T-cell (primary cell): ENCODE measurements around the gene RASL10A. TPM values are rescaled to one million over a fixed set of nuclear protein-coding genes. Genes with fewer than 3 reads are reported as not detected.

Experiments
- ATAC-seq, 4 experiments: fragments of 200-7000 bp in 3 of 4; fragments of 150-1000 bp in 1 of 4; cut with Tn5 transposase; replicated peaks in 1 of 4; 1 replicate in 3 of 4; 2 replicates in 1 of 4; pipeline ENCODE4 v1.10.0; 2021; ENCODE audit warnings: moderate library complexity in 3 of 4, mild to moderate bottlenecking in 2 of 4, moderate number of reproducible peaks in 1 of 4
- CTCF ChIA-PET, 2 donors: fragments of 300-600 bp; sonication (Branson Sonifier 250); formaldehyde crosslinking; loops; one replicate each; lab custom pipeline; 2022; ENCODE audit warnings: antibody characterized with exemption in 2 of 2; lab: Charles Lee
- POLR2A ChIA-PET, 2 donors: fragments of 300-600 bp; sonication (Branson Sonifier 250); formaldehyde crosslinking; loops; one replicate each; lab custom pipeline; 2022; ENCODE audit warnings: antibody characterized with exemption in 2 of 2; lab: Charles Lee
- DNase-seq, 35 experiments: peaks; one replicate each; pipeline versions ENCODE4 v3.0.0 to v3.0.0-alpha.2; 2013 to 2023
- H3K27ac ChIP-seq: one replicate; pipeline ENCODE4 v1.5.1; 2013; ENCODE audit warnings: low read length
- H3K27me3 ChIP-seq, 2 experiments: replicated peaks in 1 of 2; 1 replicate in 1 of 2; 2 replicates in 1 of 2; pipeline versions ENCODE4 v1.6.1 to v1.7.0; 2013; ENCODE audit warnings: low read length in 1 of 2, mixed read lengths in 1 of 2; ENCODE audit not compliant: control insufficient read depth in 2 of 2, insufficient read depth in 2 of 2; ENCODE audit errors: extremely low read depth in 1 of 2
- H3K36me3 ChIP-seq, 2 donors: 1 replicate in 1 of 2; 2 replicates in 1 of 2; pipeline versions ENCODE4 v1.6.1 to v1.7.0; 2013; ENCODE audit warnings: low read length in 1 of 2; ENCODE audit not compliant: control insufficient read depth in 2 of 2, insufficient read depth in 1 of 2; ENCODE audit errors: extremely low read depth in 1 of 2
- H3K4me1 ChIP-seq, 2 experiments: 1 replicate in 1 of 2; 2 replicates in 1 of 2; pipeline versions ENCODE4 v1.6.1 to v1.7.0; 2013; ENCODE audit warnings: low read length in 2 of 2, mixed read lengths in 1 of 2; ENCODE audit not compliant: insufficient read depth in 2 of 2, control insufficient read depth in 1 of 2; ENCODE audit errors: extremely low read depth in 1 of 2
- H3K4me3 ChIP-seq, 2 donors: 1 replicate in 1 of 2; 2 replicates in 1 of 2; pipeline versions ENCODE4 v1.5.1 to v1.7.0; 2013; ENCODE audit warnings: mild to moderate bottlenecking in 2 of 2, low read length in 1 of 2, moderate library complexity in 1 of 2; ENCODE audit not compliant: control insufficient read depth in 1 of 2; ENCODE audit errors: extremely low read depth in 1 of 2
- H3K9me3 ChIP-seq: 2 replicates; pipeline ENCODE4 v1.7.0; 2013
- H3K27ac Mint-ChIP-seq, 2 donors: one replicate each; pipeline ENCODE4 v1.8.0; 2020 to 2021; ENCODE audit warnings: mild to moderate bottlenecking in 2 of 2, mixed read lengths in 2 of 2
- H3K27me3 Mint-ChIP-seq, 2 donors: one replicate each; pipeline ENCODE4 v1.8.0; 2021 to 2022; ENCODE audit warnings: mixed read lengths in 2 of 2
- H3K36me3 Mint-ChIP-seq: one replicate; pipeline ENCODE4 v1.8.0; 2021; ENCODE audit warnings: mixed read lengths
- H3K4me1 Mint-ChIP-seq, 3 donors: one replicate each; pipeline ENCODE4 v1.8.0; 2020 to 2022; ENCODE audit warnings: mixed read lengths in 3 of 3, mild to moderate bottlenecking in 1 of 3
- H3K4me3 Mint-ChIP-seq, 3 donors: one replicate each; pipeline ENCODE4 v1.8.0; 2020 to 2022; ENCODE audit warnings: mild to moderate bottlenecking in 3 of 3, mixed read lengths in 3 of 3, moderate library complexity in 3 of 3
- H3K9me3 Mint-ChIP-seq, 3 donors: one replicate each; pipeline ENCODE4 v1.8.0; 2020 to 2022; ENCODE audit warnings: mixed read lengths in 3 of 3
- WGBS: methylation state at CpG from one replicate; pipeline ENCODE4 v1.1.5; 2013; ENCODE audit warnings: missing lambda C conversion rate; ENCODE audit not compliant: insufficient coverage; 5-methylcytosine and 5-hydroxymethylcytosine counted together
- total RNA-seq, 35 experiments: library from RNA in 6 of 35; stranded (reverse) in 6 of 35; fragments of 120-200 nt in 1 of 35; gene quantifications; one replicate each; pipeline versions ENCODE4 v1.2.1 to v1.2.4 and lab custom pipeline; 2013 to 2026

The RASL10A gene
- total RNA-seq, 5 donors from 2014 or later (not counting 1 experiment from before 2014, with no cell fraction given): 0.33 to 1.2 (median 0.71) TPM; not detected in 1

GRCh38 chr22:29266564-29267461 is 48.7 kb downstream of the RASL10A start:
- WGBS: 42% methylated on average over 10 of the region's 13 CpGs
- ATAC-seq: no peak
- Histone ChIP-seq H3K4me1 (peaks cover 32 to 37% of the 10 kb centered on the region in 2 experiments), H3K27me3 (no peaks in the 10 kb centered on the region), H3K36me3 (peaks cover 15 to 18% of the 10 kb centered on the region in 2 donors), H3K27ac (no peak overlapping the region), H3K4me3 (peak overlapping the region; percentile 92 to 99), H3K9me3 (no peaks in the 10 kb centered on the region)
- CTCF ChIA-PET: no interaction called here
- H3K4me3 Mint-ChIP-seq: peak overlapping the region; percentile 92 to 96 (median 95)
- POLR2A ChIA-PET: no interaction called here
- peaks cover 42 to 46% (median 43%) of the 10 kb centered on the region in 3 donors for H3K4me1 Mint-ChIP-seq
- no peaks in the 10 kb centered on the region for H3K9me3 Mint-ChIP-seq
- H3K27me3 Mint-ChIP-seq: no peaks in the 10 kb centered on the region
- peak overlapping the region; percentile 76 for H3K27ac Mint-ChIP-seq
- peak in 1 of 35 experiments; percentile 16 for DNase-seq
- peaks cover 13% of the 10 kb centered on the region for H3K36me3 Mint-ChIP-seq

GRCh38 chr22:29265929-29266328 is 49.6 kb downstream of the RASL10A start:
- Mint-ChIP-seq H3K4me1 (peaks cover 33 to 38% (median 35%) of the 10 kb centered on the region in 3 donors), H3K9me3 (no peaks in the 10 kb centered on the region), H3K4me3 (peak overlapping the region in 2 of 3 donors; percentile 95 to 96), H3K27me3 (no peaks in the 10 kb centered on the region), H3K27ac (no peak overlapping the region), H3K36me3 (peaks cover 9% of the 10 kb centered on the region)
- Histone ChIP-seq H3K36me3 (peaks cover 13 to 15% of the 10 kb centered on the region in 2 donors), H3K27ac (no peak overlapping the region), H3K27me3 (no peaks in the 10 kb centered on the region), H3K4me3 (no peak overlapping the region), H3K4me1 (peaks cover 23 to 33% of the 10 kb centered on the region in 2 experiments), H3K9me3 (no peaks in the 10 kb centered on the region)
- WGBS: 94% methylated on average over 2 of the region's 4 CpGs
- DNase-seq (no peak), ATAC-seq (no peak)
- POLR2A ChIA-PET: no interaction called here
- CTCF ChIA-PET: no interaction called here

- 100% methylated on average over 5 of the region's 7 CpGs for whole genome bisulfite sequencing
- Mint-ChIP-seq H3K36me3 (peaks cover 9% of the 10 kb centered on the region), H3K4me3 (no peak overlapping the region), H3K4me1 (peaks cover 27 to 31% (median 28%) of the 10 kb centered on the region in 3 donors), H3K9me3 (no peaks in the 10 kb centered on the region), H3K27me3 (no peaks in the 10 kb centered on the region), H3K27ac (no peak overlapping the region)
- Histone ChIP-seq H3K27me3 (no peaks in the 10 kb centered on the region), H3K36me3 (peaks cover 13 to 15% of the 10 kb centered on the region in 2 donors), H3K4me1 (peaks cover 21 to 28% of the 10 kb centered on the region in 2 experiments), H3K9me3 (no peaks in the 10 kb centered on the region), H3K27ac (no peak overlapping the region), H3K4me3 (no peak overlapping the region)
- ChIA-PET CTCF (interaction anchor here in 1 of 2 donors (0.6 kb wide), 1 partner anchor 582 kb away, joined by 3 read pairs; no protein-coding TSS in a partner anchor), POLR2A (no interaction called here)
- ATAC-seq: no peak
- no peak for DNase-seq
Observed at GRCh38 chr22:29265305-29265704, 50.2 kb downstream of the RASL10A start.

- no peak overlapping the region for H3K27ac ChIP-seq
- H3K4me3 Mint-ChIP-seq: no peak overlapping the region
- DNase-seq (no peak), ATAC-seq (no peak)
- no peaks in the 10 kb centered on the region for H3K27me3 Mint-ChIP-seq
- H3K4me1 Mint-ChIP-seq: peaks cover 15 to 18% (median 16%) of the 10 kb centered on the region in 3 donors
- H3K9me3 Mint-ChIP-seq: no peaks in the 10 kb centered on the region
- ChIA-PET CTCF (no interaction called here), POLR2A (no interaction called here)
- 94% methylated on average over 13 of the region's 14 CpGs for WGBS
- no peak overlapping the region for H3K4me3 ChIP-seq
- H3K36me3 ChIP-seq: peaks cover 7 to 21% of the 10 kb centered on the region in 2 donors
- H3K36me3 Mint-ChIP-seq: no peaks in the 10 kb centered on the region
- H3K4me1 ChIP-seq: peaks cover 11 to 14% of the 10 kb centered on the region in 2 experiments
- no peaks in the 10 kb centered on the region for H3K27me3 ChIP-seq
- no peaks in the 10 kb centered on the region for H3K9me3 ChIP-seq
- H3K27ac Mint-ChIP-seq: no peak overlapping the region
Observed at GRCh38 chr22:29263791-29264276, 51.7 kb downstream of the RASL10A start.

Other genes starting within 250 kb of the RASL10A start
- gene KREMEN1, start 242.7 kb downstream of the RASL10A start, total RNA-seq: under 1 TPM in 3 of 5 donors, not detected in 2; 0.20 to 0.25 (median 0.20) TPM
- gene EMID1, start 109.8 kb downstream of the RASL10A start, total RNA-seq: 1 to 10 TPM in 1 of 5 donors, under 1 TPM in 4; 0.32 to 1.5 (median 0.76) TPM
- 10 to 100 TPM; 14.1 to 25.4 (median 22.1) TPM for gene RHBDD3, start 47.7 kb downstream of the RASL10A start, total RNA-seq
- 100 to 1,000 TPM; 254 to 308 (median 260) TPM for gene EWSR1, start 47.4 kb downstream of the RASL10A start, total RNA-seq
- 1 to 10 TPM in 1 of 5 donors, under 1 TPM in 4; 0.53 to 1.2 (median 0.85) TPM for gene GAS2L1, start 9.0 kb downstream of the RASL10A start, total RNA-seq
- gene AP1B1, start 72.9 kb upstream of the RASL10A start, total RNA-seq: 10 to 100 TPM; 41.1 to 49.5 (median 47.1) TPM
- under 1 TPM in 1 of 5 donors, not detected in 4; 0.22 TPM for gene RFPL1, start 122.9 kb upstream of the RASL10A start, total RNA-seq
- gene NEFH, start 164.5 kb upstream of the RASL10A start, total RNA-seq: under 1 TPM; 0.47 to 0.86 (median 0.73) TPM
- 10 to 100 TPM; 36.9 to 55.4 (median 48.5) TPM for gene THOC5, start 238.1 kb upstream of the RASL10A start, total RNA-seq